Spleen (tissue), 11 donors: Measurements from ENCODE around the gene RRBP1. TPM values are rescaled to one million over a fixed set of nuclear protein-coding genes. Genes with fewer than 3 reads are reported as not detected.

ENCODE experiments used
- DNase-seq: peaks from one replicate; pipeline ENCODE4 v3.0.0-alpha.2; 2020
- H3K27ac ChIP-seq, 8 donors: fragments of 200-600 bp; sonication (generic) in 7 of 8; 1 replicate in 4 of 8; 2 replicates in 4 of 8; pipeline versions ENCODE4 v1.5.0 to v1.8.0; 2016 to 2021; ENCODE audit warnings: inconsistent platforms in 4 of 8, mild to moderate bottlenecking in 4 of 8, moderate library complexity in 1 of 8
- H3K27me3 ChIP-seq, 7 donors: fragments of 200-600 bp; sonication (generic) in 6 of 7; replicated peaks in 1 of 7; 1 replicate in 4 of 7; 2 replicates in 3 of 7; pipeline versions ENCODE4 v1.5.0 to v1.8.0; 2016 to 2021; ENCODE audit warnings: inconsistent platforms in 3 of 7, mild to moderate bottlenecking in 1 of 7
- H3K36me3 ChIP-seq, 6 donors: fragments of 200-600 bp; sonication (generic) in 5 of 6; 1 replicate in 4 of 6; 2 replicates in 2 of 6; pipeline versions ENCODE4 v1.5.0 to v1.8.0; 2016 to 2021; ENCODE audit warnings: inconsistent platforms in 2 of 6
- H3K4me1 ChIP-seq, 6 donors: fragments of 200-600 bp; sonication (generic) in 5 of 6; 1 replicate in 3 of 6; 2 replicates in 3 of 6; pipeline versions ENCODE4 v1.5.0 to v1.8.0; 2016 to 2021; ENCODE audit warnings: inconsistent platforms in 3 of 6
- H3K4me3 ChIP-seq, 8 donors: fragments of 200-600 bp; sonication (generic) in 7 of 8; 1 replicate in 4 of 8; 2 replicates in 4 of 8; pipeline versions ENCODE4 v1.5.0 to v1.8.0; 2016 to 2021; ENCODE audit warnings: inconsistent platforms in 4 of 8, mild to moderate bottlenecking in 4 of 8, moderate library complexity in 2 of 8
- H3K9me3 ChIP-seq, 8 donors: fragments of 200-600 bp; sonication (generic) in 7 of 8; 1 replicate in 4 of 8; 2 replicates in 4 of 8; pipeline versions ENCODE4 v1.5.0 to v1.8.0; 2016 to 2021; ENCODE audit warnings: inconsistent platforms in 4 of 8
- POLR2A ChIP-seq, 3 donors: fragments of 450-650 bp; IDR thresholded peaks; one replicate each; pipeline ENCODE4 v1.5.1; 2017; ENCODE audit warnings: antibody characterized with exemption in 3 of 3, mild to moderate bottlenecking in 1 of 3
- POLR2AphosphoS5 ChIP-seq, 3 donors: sonication (generic); formaldehyde crosslinking; IDR thresholded peaks; one replicate each; pipeline ENCODE4 v1.5.1; 2017; ENCODE audit warnings: antibody characterized with exemption in 3 of 3
- WGBS, 5 donors: extraction: QIAGEN DNeasy Blood & Tissue Kit in 3 of 5; methylation state at CpG; one replicate each; pipeline versions ENCODE4 v1.1.5 to v1.1.7; 2013 to 2018; 5-methylcytosine and 5-hydroxymethylcytosine counted together
- intact Hi-C: fragments of 100-400 bp; cut with DNase I; formaldehyde crosslinking; loops from one replicate; pipeline ENCODE4 v1.15.0; 2023; ENCODE audit warnings: low total_unique reads
- polyA plus RNA-seq, 3 donors: library from polyadenylated mRNA; stranded (reverse); fragments of 200-250 nt; gene quantifications; one replicate each; pipeline ENCODE4 v1.2.1, GENCODE V29; 2013
- total RNA-seq, 7 donors: library from RNA; depleted of rRNA in 3 of 7; stranded (reverse); fragments of >200 nt in 3 of 7; fragmentation: NEBNext Ultra II Directional in 4 of 7; extraction: Animal tissue kit (Norgen Biotek cat#: 25700) in 4 of 7; gene quantifications; one replicate each; pipeline versions ENCODE4 v1.1.0 to v1.2.1, GENCODE V29; 2016 to 2021
- TF ChIP-seq, protein P1 (sequence below), 11 experiments: fragments of 200-600 bp in 7 of 11; fragments of 450-650 bp in 4 of 11; sonication (generic) in 4 of 11; IDR thresholded peaks in 8 of 11; conservative IDR thresholded peaks in 3 of 11; 1 replicate in 7 of 11; 2 replicates in 4 of 11; pipeline versions ENCODE4 v1.4.0 to v1.8.0; 2016 to 2021; ENCODE audit warnings: antibody characterized with exemption in 11 of 11, inconsistent platforms in 4 of 11, mild to moderate bottlenecking in 1 of 11
- donor health status: healthy with polysubstance abuse.
- donor health status: DM: no; HTN: no; CAD: no; lungs with moderate emphysema.
- donor health status: DM: no; HTN: no; CAD: no.
- donor health status: Bipolar disorder and iron deficiency.
- donor health status: healthy.
- donor health status: DM: no; HTN: no; CAD: no.
- donor health status: DM: yes; HTN: yes; CAD: no.

Gene RRBP1
- total and polyA plus RNA-seq, 10 donors = 17.0 to 164 (median 114) TPM

DNA sequence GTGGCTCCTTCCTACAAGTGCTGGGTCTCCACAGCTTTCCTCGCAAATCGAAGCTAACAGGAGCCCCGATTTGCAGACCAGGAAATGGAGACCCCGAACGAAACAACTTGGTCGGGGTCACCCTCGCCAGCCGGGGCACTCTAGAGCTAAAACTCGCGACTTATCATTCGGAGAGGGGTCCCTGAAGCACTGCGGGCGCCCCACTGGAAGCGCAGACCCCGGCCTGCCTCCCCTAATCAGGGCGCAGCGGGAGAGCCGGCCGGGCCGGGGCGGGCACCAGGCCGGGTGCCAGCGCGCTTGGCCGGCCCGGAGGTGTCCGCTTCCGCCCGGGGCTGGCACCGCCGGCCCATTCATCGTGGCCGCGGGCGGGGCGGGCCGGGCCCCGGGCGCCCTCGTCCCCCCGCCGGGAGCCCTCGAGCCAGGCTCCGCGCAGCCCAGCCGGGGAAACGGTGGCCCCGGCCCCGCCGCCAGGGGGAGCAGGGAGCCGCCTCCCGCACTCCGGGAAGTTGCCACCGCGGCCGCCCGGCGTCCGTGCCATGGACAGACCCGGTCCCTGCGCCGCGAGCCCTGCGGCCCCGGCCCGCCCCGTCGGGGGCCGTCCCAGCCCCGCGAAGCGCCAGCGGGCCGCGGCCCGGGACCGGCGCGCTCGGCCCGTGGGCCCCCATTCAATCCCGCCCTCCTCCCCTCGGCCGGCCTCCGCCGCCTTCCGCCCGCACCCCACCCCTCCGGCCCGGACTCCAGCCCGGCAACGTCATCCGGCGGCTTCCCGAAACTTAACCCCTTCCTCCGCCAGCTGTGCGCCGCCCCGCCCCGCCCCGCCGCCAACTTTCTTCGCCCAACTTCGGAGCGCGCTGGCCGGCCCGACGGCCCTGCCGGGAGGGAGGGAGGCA, 961 bp downstream of the RRBP1 start:
- Histone ChIP-seq H3K27ac (peak overlapping the region; percentile 83 to 97 (median 92)), H3K4me1 (peaks cover 14 to 47% (median 35%) of the 10 kb centered on the region in 6 donors), H3K9me3 (peaks cover 0 to under 1% (median 0%) of the 10 kb centered on the region in 8 donors), H3K4me3 (peak overlapping the region; percentile 60 to 97 (median 90)), H3K36me3 (peaks cover 0 to 31% (median 9%) of the 10 kb centered on the region in 6 donors), H3K27me3 (peaks cover 0 to 4% (median 0%) of the 10 kb centered on the region in 7 donors)
- intact Hi-C loops = loop anchor here (2.0 kb wide), 1 partner anchor 216 kb away; no protein-coding TSS in a partner anchor
- peak; percentile 98 for DNase-seq
- 1 to 8% (median 1%) methylated on average over 16 to 110 of the region's 110 CpGs for WGBS, 5 donors
- TF ChIP-seq, protein P1, sequence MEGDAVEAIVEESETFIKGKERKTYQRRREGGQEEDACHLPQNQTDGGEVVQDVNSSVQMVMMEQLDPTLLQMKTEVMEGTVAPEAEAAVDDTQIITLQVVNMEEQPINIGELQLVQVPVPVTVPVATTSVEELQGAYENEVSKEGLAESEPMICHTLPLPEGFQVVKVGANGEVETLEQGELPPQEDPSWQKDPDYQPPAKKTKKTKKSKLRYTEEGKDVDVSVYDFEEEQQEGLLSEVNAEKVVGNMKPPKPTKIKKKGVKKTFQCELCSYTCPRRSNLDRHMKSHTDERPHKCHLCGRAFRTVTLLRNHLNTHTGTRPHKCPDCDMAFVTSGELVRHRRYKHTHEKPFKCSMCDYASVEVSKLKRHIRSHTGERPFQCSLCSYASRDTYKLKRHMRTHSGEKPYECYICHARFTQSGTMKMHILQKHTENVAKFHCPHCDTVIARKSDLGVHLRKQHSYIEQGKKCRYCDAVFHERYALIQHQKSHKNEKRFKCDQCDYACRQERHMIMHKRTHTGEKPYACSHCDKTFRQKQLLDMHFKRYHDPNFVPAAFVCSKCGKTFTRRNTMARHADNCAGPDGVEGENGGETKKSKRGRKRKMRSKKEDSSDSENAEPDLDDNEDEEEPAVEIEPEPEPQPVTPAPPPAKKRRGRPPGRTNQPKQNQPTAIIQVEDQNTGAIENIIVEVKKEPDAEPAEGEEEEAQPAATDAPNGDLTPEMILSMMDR (IDR thresholded peaks at IDR 0.05 in 8 of 11, conservative IDR thresholded peaks at IDR 0.05 in 3 of 11) = peak in 9 of 11 experiments; percentile 2 to 89 (median 75)
- TF ChIP-seq POLR2A (IDR thresholded peaks at IDR 0.05) (no peak), POLR2AphosphoS5 (IDR thresholded peaks at IDR 0.05) (peak in 2 of 3 donors; percentile 27 to 72)

DNA sequence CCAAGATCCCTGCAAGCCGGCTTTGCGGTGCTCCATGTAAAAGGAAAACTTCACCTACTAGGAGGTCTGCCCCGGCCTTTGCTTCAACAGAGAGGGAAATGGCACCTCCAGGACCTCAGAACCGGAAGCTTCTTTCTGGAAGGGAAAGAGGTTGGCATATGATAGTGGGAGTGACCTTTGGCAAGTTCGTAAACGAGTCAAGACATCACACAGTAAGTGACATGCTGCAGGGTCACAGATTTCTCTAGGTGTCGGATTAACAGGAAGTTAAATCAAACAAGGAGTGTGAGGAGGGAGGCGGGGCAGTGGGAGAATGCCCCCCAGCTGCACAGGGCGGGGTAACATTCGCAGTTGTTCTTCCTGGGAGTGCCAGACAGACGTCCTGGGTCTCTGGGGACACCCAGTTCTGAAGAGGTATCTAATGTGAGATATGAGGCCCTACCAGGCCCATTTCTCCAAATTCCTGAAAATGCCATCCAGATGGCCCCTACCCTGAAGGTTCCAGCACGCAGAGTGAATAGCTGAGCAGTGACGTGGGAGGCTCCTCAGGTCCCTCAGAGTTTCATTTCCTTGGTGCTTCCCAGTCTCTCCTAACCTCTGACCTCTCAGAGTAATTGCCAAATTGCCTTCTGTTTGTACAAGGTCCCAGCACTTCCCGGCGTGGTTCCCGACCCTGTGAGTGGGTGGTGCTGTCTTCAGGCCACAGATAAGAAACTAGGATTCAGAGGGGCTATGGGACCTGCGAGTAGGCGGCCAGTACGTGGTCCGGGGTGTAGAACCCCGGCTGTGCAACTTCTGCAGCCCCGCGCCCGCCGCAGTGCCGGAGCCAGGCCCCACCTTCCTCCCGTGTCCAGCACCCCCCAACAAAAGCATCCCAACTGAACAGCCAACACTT, 1.9 kb downstream of the RRBP1 start:
- peak overlapping the region; percentile 49 to 97 (median 90) for H3K4me3 ChIP-seq
- peaks cover 14 to 56% (median 39%) of the 10 kb centered on the region in 6 donors for H3K4me1 ChIP-seq
- 28 to 50% (median 41%) methylated on average over 27 of the region's 27 CpGs for WGBS, 5 donors
- peak; percentile 30 to 52 (median 50) for TF ChIP-seq POLR2AphosphoS5 (IDR thresholded peaks at IDR 0.05)
- TF ChIP-seq, protein P1 (IDR thresholded peaks at IDR 0.05 in 8 of 11, conservative IDR thresholded peaks at IDR 0.05 in 3 of 11) = no peak
- TF ChIP-seq POLR2A (IDR thresholded peaks at IDR 0.05) = no peak
- peak overlapping the region; percentile 83 to 97 (median 92) for H3K27ac ChIP-seq
- peaks cover 0 to 40% (median 9%) of the 10 kb centered on the region in 6 donors for H3K36me3 ChIP-seq
- intact Hi-C loops = loop anchor here (2.0 to 10.0 kb wide), 2 partner anchors 217 to 315 kb away; no protein-coding TSS in a partner anchor
- H3K9me3 ChIP-seq = no peaks in the 10 kb centered on the region
- DNase-seq = peak; percentile 87
- H3K27me3 ChIP-seq = peaks cover 0 to 4% (median 0%) of the 10 kb centered on the region in 7 donors

DNA sequence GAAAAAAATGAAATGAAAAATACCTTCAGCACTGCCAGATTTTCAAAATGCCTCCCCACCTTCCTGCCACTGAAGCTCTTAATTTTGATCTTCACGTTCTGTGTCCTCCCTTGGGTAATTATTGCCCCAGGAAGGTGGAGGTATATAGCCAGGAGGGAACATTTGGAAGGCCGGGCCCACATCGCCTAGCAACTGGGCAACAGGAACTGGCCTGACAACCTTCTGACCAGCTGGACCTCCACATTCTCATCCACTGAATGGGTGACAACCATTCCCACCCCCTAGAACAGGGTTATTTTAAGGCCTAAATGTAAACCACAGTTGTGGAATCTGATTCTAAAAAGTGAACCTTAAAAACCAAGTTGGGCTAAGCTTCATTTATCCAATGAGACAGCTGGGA, 3.2 kb downstream of the RRBP1 start:
- H3K4me3 ChIP-seq = no peak overlapping the region
- H3K27me3 ChIP-seq = no peaks in the 10 kb centered on the region
- peak overlapping the region in 4 of 8 donors; percentile 94 to 97 (median 96) for H3K27ac ChIP-seq
- TF ChIP-seq POLR2A (IDR thresholded peaks at IDR 0.05) (no peak), POLR2AphosphoS5 (IDR thresholded peaks at IDR 0.05) (no peak)
- TF ChIP-seq, protein P1 (IDR thresholded peaks at IDR 0.05 in 8 of 11, conservative IDR thresholded peaks at IDR 0.05 in 3 of 11) = no peak
- H3K4me1 ChIP-seq = peaks cover 14 to 68% (median 45%) of the 10 kb centered on the region in 6 donors
- intact Hi-C loops = loop anchor here (10.0 kb wide), 1 partner anchor 316 kb away; no protein-coding TSS in a partner anchor
- DNase-seq = no peak
- 84 to 97% (median 88%) methylated on average over 3 of the region's 3 CpGs for WGBS, 5 donors
- H3K9me3 ChIP-seq = no peaks in the 10 kb centered on the region
- H3K36me3 ChIP-seq = peaks cover 0 to 49% (median 9%) of the 10 kb centered on the region in 6 donors
